ENCODE measurements around the gene TIPIN. TPM values are rescaled to one million over a fixed set of nuclear protein-coding genes. Genes with fewer than 3 reads are reported as not detected.
A peak's percentile ranks its signal among the peaks of the same experiment; 100 is the strongest.

Gene TIPIN
- total RNA-seq, 1 experiment from 2014 or later, result 19.7 TPM

- POLR2A ChIA-PET, result no interaction called here
- Histone ChIP-seq H3K9me3 (ENCODE audit: control insufficient read depth, insufficient read depth, low read depth, low read length) (no peaks in the 10 kb centered on the region), H3K27me3 (ENCODE audit: control insufficient read depth, insufficient read depth, low read length) (no peaks in the 10 kb centered on the region), H3K36me3 (ENCODE audit: control insufficient read depth, insufficient read depth, low read length) (no peaks in the 10 kb centered on the region), H3K27ac (ENCODE audit: low read length) (peak within 1 kb of the TSS; percentile 91), H3K4me3 (ENCODE audit: low read depth in 2 of 2, low read length in 2 of 2) (peak within 1 kb of the TSS; percentile 62 to 83), H3K4me1 (ENCODE audit: control insufficient read depth, insufficient read depth, low read length) (peaks cover 22% of the 10 kb centered on the region)
- TF ChIP-seq SIN3A (IDR thresholded peaks at IDR 0.05; ENCODE audit: borderline replicate concordance, insufficient read depth, low read depth, low read length) (peak; percentile 57; the same call in 1 of the 2 replicates), TCF7L2 (IDR thresholded peaks at IDR 0.05; ENCODE audit: low read depth, low read length) (no peak), POLR2AphosphoS5 (IDR thresholded peaks at IDR 0.05; ENCODE audit: low read depth, low read length) (peak; percentile 62), REST (IDR thresholded peaks at IDR 0.05; ENCODE audit: insufficient read depth in 1 of 2, low read depth in 2 of 2, low read length in 1 of 2) (no peak), CTCF (IDR thresholded peaks at IDR 0.05) (no peak)
- in situ Hi-C loops (cut with HindIII; ENCODE audit: low pct_unique_long_range_greater_than_20kb, low sequenced_read_pairs), result no loop called here
- CTCF ChIA-PET, result no interaction called here
- ATAC-seq (peak; percentile 92), DNase-seq (ENCODE audit: low read depth, low spot score) (no peak)
- BruUV-seq (replicated peaks), result no TSS peak
- intact Hi-C loops (cut with micrococcal nuclease; ENCODE audit: unreplicated experiment), result no loop called here
Measured at GRCh38 chr15:66293419-66294156, 62.9 kb downstream of the TIPIN start, which contains the start of gene DIS3L. Gene DIS3L (plus strand): TSS chr15:66293568. CDS start chr15:66293597, 29 bp downstream.

GRCh38 chr15:66292571-66293418, 63.7 kb downstream of the TIPIN start:
- H3K27ac ChIP-seq (ENCODE audit: low read length), result peak overlapping the region; percentile 86
- in situ Hi-C loops (cut with HindIII; ENCODE audit: low pct_unique_long_range_greater_than_20kb, low sequenced_read_pairs), result no loop called here
- H3K36me3 ChIP-seq (ENCODE audit: control insufficient read depth, insufficient read depth, low read length), result no peaks in the 10 kb centered on the region
- DNase-seq (ENCODE audit: low read depth, low spot score), result no peak
- no peak for ATAC-seq
- peaks cover 22% of the 10 kb centered on the region for H3K4me1 ChIP-seq (ENCODE audit: control insufficient read depth, insufficient read depth, low read length)
- intact Hi-C loops (cut with micrococcal nuclease; ENCODE audit: unreplicated experiment), result no loop called here
- H3K9me3 ChIP-seq (ENCODE audit: control insufficient read depth, insufficient read depth, low read depth, low read length), result no peaks in the 10 kb centered on the region
- H3K4me3 ChIP-seq (ENCODE audit: low read depth in 2 of 2, low read length in 2 of 2), result peak overlapping the region; percentile 62 to 83
- H3K27me3 ChIP-seq (ENCODE audit: control insufficient read depth, insufficient read depth, low read length), result no peaks in the 10 kb centered on the region
- ChIA-PET POLR2A (no interaction called here), CTCF (no interaction called here)
- TF ChIP-seq SIN3A (IDR thresholded peaks at IDR 0.05; ENCODE audit: borderline replicate concordance, insufficient read depth, low read depth, low read length) (no peak), TCF7L2 (IDR thresholded peaks at IDR 0.05; ENCODE audit: low read depth, low read length) (no peak), CTCF (IDR thresholded peaks at IDR 0.05) (no peak), REST (IDR thresholded peaks at IDR 0.05; ENCODE audit: insufficient read depth in 1 of 2, low read depth in 2 of 2, low read length in 1 of 2) (no peak), POLR2AphosphoS5 (IDR thresholded peaks at IDR 0.05; ENCODE audit: low read depth, low read length) (no peak)
- TSS peak; percentile 86 for BruUV-seq (replicated peaks)
